Activated CD8-positive, alpha-beta memory T cell treated with anti-CD3 and anti-CD28 coated beads for 1 hour (primary cell): ENCODE results near the gene MINDY4.

Experiments
- DNase-seq, 2 donors: peaks; one replicate each; pipeline ENCODE4 v3.0.0-alpha.2; 2020; ENCODE audit warnings: low read depth in 1 of 2; ENCODE audit errors: extremely low read depth in 1 of 2

MINDY4 gene

DNA sequence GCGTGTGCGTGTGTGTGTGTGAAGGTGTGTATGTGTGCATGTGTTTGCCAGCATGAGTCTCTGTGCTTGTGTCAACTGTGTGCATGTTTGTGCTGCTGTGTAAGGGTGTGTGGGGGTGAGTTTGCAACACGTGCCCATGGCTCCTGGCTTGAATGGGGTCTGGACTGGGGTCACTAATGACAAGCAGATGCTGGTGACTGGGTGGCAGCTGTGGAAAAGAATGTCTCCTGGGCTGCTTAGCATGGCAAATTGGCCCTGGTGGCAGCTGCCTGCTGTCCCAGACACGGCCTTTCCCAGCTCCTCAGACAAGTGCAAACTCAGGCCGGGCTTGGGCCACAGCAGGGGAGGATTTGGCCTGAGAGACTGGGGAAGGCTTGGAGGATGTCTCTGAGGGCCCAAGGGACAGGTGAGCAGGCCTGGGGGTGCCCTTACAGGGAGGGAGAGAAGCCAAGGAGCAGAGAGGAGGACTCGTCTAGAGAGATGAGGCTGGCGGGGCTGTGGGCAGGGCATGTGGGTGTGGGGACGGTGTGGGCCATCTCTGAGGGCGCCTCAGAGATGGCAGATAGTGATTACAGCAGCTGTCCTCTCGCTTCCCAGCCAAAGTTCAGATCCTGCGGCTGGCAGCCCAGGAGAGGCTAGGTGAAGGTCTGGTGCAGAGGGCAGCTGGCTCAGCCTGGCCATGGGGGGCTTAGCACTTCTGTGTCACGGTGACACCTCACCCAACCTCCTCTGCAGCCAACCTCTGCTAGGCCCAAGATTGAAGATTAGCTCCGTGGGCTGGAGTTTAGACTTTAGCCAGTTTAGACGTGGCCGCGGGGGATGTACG is 142.0 kb downstream of the MINDY4 start:
- DNase-seq, result no peak

DNA sequence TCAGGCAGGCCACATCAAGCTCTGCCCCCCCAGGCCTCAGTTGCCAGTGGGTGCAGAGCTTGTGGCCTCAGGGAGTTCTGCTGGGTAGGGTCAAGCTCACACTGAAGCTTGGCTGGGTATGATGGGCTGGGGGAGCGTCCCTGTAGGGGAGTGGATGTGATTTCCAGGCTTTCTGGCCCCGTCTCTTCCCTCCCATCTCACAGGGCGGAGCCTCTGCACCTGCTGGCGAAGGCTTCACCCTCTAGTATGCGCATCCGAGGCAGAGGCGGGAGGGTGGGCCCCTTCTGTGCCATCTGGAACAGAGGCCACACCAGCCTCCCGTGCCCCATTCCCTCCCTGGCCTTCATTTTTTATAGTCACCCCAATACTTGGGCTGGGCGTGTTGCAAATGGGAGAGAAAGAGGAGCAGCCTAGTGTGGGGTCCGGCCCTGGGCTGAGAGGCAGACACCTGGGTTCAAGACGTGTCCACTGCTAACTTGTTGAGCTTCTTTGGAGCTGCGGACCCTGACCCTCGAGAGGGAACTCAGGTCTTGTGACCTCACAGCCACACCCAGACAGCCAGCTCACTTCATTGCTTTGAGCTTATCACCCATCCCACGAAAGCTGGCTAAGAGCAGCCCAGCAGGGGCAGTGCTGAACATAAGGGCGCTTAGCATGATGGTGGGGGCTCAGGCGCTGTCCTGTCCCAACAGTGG is 142.8 kb downstream of the MINDY4 start:
- no peak for DNase-seq

- DNase-seq, result no peak
Observed at GRCh38 chr7:30914596-30914995, 143.4 kb downstream of the MINDY4 start.

GRCh38 chr7:30915005-30915601 is 143.9 kb downstream of the MINDY4 start:
- DNase-seq, result no peak

- no peak for DNase-seq
Observed at GRCh38 chr7:30915751-30916150, 144.5 kb downstream of the MINDY4 start.

GRCh38 chr7:30916255-30916654 is 145.0 kb downstream of the MINDY4 start:
- DNase-seq, result no peak

DNA sequence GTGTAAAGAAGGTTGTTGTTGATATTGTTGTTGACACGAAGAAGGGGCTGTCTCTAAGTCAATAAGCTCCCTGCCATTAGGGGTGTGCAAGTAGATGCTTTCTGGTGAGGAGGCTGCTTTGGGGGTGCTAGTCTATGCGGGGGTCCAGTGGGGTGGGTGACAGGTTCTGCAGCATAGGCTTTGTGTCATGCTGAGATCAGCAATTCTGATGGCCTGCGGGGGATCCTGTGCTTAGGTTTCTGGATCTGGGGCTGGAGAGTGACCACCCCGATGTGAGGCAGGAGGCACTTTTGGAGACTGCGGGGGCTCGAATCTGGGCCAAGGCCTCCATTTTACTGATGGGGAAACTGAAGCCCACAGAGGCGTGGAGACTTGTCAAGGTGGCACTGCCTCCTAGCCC is 145.6 kb downstream of the MINDY4 start:
- no peak for DNase-seq

- no peak for DNase-seq
Observed at GRCh38 chr7:30917216-30917893, 146.1 kb downstream of the MINDY4 start.

DNA sequence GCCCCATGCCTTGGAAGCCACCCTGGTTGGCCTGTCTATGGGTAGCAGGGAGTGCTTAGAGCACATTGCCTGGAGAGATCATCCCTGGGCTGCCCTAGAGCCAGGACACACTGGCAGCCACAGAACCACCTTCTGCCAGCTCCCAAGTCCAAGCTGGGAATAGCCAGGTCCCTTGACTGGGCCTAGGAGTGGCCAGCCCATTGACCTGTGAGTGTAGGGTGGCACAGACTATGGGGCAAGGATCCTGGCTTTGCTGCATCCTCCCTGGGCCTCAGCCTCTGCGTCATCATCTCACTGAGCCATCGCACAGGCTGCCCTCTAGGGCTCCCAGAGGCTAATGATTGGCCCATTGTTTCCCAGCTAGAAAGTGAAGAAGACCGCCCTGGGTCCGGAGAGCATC is 147.5 kb downstream of the MINDY4 start:
- DNase-seq, result no peak

- DNase-seq, result no peak
Observed at GRCh38 chr7:30920021-30920583, 148.9 kb downstream of the MINDY4 start.

GRCh38 chr7:30920584-30921539 is 149.6 kb downstream of the MINDY4 start:
- DNase-seq, result no peak

GRCh38 chr7:30921540-30922401 is 150.6 kb downstream of the MINDY4 start:
- DNase-seq, result no peak

- DNase-seq, result no peak
Observed at GRCh38 chr7:30922596-30922995, 151.4 kb downstream of the MINDY4 start.

GRCh38 chr7:30923009-30923773 is 152.0 kb downstream of the MINDY4 start:
- DNase-seq, result no peak

DNA sequence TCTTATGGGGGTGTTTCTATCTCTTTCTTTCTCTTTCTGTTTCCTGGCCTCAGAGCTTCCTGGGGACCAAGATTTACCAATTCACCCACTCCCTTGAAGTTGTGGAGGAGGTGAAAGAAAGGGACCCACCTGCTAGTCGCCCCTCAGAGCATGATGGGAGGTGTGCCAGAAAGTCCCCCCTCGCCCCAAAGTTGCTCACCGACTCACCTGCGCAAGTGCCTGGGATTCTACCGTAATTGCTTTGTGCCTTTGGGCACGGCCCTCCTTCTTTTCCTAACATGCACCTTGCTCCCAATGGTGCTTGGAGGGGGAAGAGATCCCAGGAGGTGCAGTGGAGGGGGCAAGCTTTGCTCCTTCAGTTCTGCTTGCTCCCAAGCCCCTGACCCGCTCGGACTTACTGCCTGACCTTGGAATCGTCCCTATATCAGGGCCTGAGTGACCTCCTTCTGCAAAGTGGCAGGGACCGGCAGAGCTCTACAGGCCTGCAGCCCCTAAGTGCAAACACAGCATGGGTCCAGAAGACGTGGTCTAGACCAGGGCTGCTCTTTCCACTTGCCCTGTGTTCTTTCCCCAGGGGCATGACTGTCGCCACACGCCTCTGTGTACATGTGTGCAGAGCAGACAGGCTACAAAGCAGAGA is 152.7 kb downstream of the MINDY4 start:
- DNase-seq, result no peak

GRCh38 chr7:30924624-30925023 is 153.4 kb downstream of the MINDY4 start:
- no peak for DNase-seq

DNA sequence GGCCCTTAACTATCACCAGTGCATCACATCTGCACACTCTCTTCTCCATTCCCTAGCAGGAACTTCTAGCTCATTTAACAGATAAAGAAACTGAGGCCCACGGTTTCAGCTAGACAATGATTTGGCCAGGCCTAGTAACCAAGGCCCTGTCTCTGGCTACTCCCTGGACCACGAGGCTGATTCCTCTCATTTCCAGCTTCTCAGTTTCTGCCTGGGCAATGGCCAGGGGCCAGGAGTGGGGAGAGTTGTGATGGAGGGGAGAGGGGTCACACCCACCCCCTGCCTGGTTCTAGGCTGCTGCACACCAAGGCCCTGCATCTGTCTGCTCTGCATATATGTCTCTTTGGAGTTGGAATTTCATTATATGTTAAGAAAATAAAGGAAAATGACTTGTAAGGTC is 153.9 kb downstream of the MINDY4 start:
- no peak for DNase-seq

GRCh38 chr7:30925913-30926312 is 154.7 kb downstream of the MINDY4 start:
- no peak for DNase-seq
